HG03139 (cell line): Measurements from ENCODE around the gene WNT9B.

Experiments
- ATAC-seq: cut with Tn5 transposase; IDR thresholded peaks from one replicate; pipeline ENCODE4 v1.9.1; 2021; ENCODE audit not compliant: unreplicated experiment

The WNT9B gene

GRCh38 chr17:46879101-46879500, 27.7 kb downstream of the WNT9B start:
- ATAC-seq: no peak

DNA sequence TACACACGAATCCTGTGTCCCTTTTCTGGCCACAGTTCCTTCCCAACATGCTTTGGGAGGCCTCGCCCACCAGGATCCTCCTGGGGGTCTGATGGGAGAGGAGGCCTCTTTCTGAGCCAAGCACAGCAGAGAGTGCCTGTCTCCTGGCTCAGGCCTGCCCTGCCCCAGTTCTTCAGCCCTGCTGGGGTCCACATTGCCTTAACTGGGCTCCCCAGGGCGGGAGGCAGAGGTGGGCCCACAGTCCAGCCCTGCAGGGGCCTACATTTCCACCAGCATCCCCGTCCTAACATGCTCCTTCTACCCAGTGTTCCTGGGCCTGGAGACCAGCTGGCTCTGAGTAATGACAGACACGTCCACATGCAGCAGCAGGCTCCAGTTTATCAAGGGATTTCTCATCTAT, 29.6 kb downstream of the WNT9B start:
- ATAC-seq: no peak

- no peak for ATAC-seq
Measured at GRCh38 chr17:46882666-46883065, 31.3 kb downstream of the WNT9B start.

- ATAC-seq: no peak
Measured at GRCh38 chr17:46883871-46884520, 32.6 kb downstream of the WNT9B start.

GRCh38 chr17:46884552-46884951, 33.2 kb downstream of the WNT9B start:
- ATAC-seq: no peak

DNA sequence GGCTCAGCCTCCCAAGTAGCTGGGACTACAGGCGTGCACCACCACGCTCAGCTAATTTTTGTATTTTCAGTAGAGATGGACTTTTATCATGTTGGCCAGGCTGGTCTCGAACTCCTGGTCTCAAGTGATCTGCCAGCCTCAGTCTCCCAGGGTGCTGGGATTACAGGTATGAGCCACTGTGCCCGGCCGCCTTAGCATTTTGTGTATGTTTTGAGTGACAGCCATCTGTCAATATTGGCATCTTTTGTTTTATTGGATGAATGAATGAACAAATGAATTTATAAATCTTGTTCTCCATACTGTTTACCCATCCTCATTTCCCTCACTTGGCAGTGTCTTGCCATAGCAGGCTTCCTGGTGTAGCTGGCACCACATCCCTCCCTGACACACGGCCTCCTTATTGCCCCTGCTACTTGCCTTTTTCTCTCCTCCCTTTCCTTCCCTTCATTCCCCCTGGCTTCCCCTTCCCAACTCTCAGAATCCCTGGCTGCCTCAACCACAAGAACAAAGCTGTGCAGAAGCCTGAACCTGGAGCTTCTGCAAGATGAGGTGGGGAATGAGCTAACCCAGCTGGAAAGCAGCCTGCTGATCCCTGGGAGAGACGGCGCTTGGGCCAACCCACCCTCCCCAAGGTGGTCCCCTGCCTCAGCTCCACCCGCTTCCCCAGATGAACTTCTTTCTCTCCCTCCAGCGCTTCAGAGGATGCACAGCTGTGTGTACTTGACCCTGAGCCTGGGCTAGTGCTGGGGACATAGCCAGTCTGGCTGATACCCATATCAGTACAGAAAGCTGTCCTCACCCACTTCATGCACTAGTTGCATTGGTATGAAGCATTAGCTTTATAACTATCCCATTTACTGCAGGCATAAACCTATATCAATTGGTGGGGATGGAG, 34.3 kb downstream of the WNT9B start:
- ATAC-seq: no peak

DNA sequence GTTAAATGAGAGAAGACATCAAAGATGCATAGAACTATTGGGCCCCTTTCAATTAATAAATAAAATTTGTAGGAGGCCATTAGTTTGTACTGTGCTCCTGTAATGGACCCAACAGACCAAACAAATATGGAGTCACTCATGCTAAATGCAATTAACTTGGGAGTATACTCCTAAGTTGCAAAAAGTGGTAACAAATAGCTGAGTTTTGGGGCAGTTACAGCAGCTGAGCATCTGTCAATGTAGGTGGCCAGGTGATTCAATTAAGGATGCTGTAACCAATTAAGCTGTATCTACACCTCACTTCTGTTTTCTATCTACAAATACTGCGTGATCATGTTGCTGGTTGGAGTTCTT, 34.9 kb downstream of the WNT9B start:
- no peak for ATAC-seq

DNA sequence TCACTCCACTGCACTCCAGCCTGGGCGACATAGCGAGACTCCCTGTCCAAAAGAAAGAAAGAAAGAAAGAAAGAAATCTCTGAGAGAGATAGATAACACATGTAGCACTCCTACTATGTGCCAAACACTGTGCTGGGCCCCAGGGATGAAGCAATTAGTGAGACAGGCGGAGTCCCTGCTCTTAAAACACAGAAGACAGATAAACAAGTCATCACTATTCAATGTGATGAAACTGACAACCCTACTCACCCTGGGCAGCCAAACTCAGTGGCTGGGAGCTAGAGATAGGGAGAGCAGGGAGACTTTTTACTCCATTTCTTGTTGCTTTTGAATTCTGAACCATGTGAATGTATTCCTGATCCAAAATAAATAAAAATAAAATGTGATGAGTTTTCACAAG, 36.3 kb downstream of the WNT9B start:
- ATAC-seq: no peak

GRCh38 chr17:46888727-46889126, 37.3 kb downstream of the WNT9B start:
- ATAC-seq: no peak

GRCh38 chr17:46889519-46889918, 38.1 kb downstream of the WNT9B start:
- ATAC-seq: no peak

DNA sequence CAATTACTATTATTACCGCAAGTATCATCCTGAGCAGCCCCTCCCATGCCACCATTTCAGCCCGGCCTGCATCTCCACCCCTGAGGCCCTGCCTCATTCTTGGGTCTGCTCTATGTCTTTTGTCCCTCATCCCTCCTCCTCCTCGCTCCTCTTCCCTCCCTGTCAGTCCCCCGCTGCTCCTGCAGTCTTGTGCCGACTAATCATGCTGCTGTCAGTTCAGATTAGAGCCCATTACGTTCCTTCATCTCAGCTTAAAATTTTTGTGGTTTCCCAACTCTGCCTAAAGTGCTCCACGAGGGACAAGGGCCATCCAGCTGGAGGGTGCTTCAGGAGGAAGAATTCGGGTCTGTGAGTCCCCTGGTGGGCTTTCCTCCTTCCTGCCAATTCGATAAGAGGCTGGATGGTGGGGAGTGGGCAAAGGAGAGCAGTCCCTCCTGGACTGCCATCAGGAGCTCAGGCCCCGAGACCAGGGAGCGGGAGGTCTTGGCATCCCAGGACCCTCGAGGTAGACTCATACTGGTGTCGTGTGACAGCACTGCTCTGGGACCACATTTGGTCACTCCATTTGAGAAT, 38.7 kb downstream of the WNT9B start:
- no peak for ATAC-seq

DNA sequence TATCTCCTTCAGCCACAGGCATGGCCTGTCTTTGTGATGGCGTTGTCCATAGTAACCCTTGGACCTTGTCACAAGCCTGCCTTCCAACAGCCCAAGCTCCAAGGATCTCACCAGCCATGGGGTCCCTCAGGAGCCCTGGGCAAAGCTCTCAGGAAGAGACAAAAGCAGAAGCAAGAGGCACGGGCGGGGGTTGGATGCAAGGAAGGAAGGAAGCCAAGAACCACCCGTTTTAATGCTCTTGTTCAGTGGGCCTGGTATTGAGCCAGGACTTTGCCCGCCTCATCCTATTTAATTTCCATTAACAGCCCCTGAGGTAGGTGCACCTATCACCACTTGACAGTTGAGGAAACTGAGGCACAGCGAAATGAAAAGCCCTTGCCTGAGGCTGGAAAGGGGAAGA, 39.3 kb downstream of the WNT9B start:
- no peak for ATAC-seq

DNA sequence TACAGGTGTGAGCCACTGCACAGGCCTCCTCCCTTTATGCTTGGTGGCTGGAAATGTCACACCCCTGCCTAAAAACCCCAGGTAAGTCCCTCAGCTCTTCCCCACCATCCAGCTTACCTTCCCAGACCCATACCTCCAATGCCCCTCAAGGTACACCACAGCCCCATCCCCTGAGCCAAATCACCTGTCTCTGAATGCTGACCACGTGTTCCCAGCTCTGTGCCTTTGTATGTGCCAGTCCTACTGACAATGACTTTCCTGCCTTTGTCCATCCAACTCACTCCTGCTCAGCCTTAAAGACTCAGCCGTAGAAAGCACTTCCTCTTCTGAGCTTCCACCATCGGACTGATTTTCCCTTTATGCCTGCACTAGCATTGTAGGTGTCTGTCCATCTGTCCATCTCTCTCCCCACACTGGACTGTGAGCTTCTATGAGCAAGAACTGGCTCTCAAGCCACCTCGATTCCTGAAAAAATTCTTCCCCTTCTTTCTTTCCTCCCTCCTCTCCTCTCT, 40.9 kb downstream of the WNT9B start:
- no peak for ATAC-seq

- no peak for ATAC-seq
Measured at GRCh38 chr17:46894024-46894423, 42.6 kb downstream of the WNT9B start.

DNA sequence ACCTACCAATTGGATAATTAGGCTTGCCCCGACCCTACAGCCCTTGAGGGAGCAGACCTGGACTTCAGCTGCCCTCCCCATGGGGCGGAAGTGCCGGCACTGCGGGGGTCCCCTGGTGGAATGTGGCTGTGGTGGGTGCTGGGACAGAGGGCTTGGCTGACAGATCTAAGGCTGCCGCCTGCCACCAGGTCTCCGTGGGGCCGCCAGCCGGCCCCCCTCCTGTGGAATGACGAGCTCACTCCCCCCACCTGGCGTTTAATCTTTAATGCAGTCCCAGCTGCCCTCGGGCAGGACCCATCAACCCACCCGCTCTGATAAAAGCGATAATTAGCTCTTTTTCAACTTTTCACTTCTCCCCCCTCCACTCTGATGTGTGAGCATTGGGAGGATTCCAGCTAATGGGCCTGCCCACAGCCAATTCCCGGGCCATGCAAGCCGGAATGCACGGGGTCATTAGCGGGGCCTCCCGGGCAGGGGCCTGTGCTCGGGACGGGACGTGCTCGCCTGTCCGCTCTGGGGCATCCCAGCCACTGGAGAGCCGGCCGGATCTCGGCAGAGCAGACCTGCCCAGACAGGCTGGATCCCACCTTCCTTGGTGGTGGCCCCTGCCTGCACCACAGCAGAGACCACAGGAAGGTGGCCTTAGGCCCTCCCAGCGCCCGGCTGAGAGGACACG, 43.2 kb downstream of the WNT9B start:
- no peak for ATAC-seq

DNA sequence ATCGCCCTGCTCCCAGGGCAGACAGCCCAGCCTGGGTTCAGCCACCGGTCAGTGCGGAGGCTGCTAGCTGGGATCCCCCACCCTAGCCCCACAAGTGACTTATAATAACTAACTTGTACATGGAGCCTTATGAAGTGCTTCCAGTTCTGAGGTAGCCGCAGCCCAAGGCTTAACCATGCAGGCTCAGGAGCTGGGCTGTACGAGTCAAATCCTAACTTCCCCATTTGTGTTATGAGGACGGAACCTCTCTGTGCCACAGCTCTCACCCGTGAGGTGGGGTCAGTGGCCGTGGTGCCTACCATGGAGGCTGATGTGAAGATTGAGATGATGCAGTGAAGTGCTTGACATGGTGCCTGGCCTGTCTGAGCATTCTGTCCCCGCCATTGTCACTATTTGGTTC, 43.8 kb downstream of the WNT9B start:
- no peak for ATAC-seq

- no peak for ATAC-seq
Measured at GRCh38 chr17:46896991-46897390, 45.6 kb downstream of the WNT9B start.

- no peak for ATAC-seq
Measured at GRCh38 chr17:46898364-46898763, 47.0 kb downstream of the WNT9B start.

DNA sequence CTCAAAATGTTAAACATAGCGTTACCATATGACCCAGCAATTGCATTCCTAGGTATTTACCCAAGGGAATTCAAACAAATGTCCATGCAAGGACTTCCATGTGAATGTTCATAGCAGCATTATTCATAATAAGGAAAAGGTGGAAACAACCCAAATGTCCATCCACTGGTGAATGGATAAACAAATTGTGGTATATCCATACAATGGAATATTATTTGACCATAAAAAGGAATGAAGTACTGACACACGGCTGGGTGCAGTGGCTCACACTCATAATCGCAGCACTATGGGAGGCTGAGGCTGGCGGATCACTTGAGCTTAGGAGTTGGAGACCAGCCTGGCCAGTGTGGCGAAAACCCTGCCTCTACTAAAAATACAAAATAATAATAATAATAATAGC, 47.5 kb downstream of the WNT9B start:
- no peak for ATAC-seq

GRCh38 chr17:46901291-46901690, 49.9 kb downstream of the WNT9B start:
- no peak for ATAC-seq
